Astrocyte (in vitro differentiated cells and primary cell): ENCODE data around the gene RNU5D-1. TPM values are rescaled to one million over a fixed set of nuclear protein-coding genes. Genes with fewer than 3 reads are reported as not detected.

Experiments
- DNase-seq: peaks from one replicate; pipeline ENCODE4 v3.0.0-alpha.2; 2010; ENCODE audit warnings: low read depth
- FAIRE-seq: peaks from 2 replicates; lab custom pipeline; 2011; peaks lifted over from hg19 to GRCh38; lab: Jason Lieb, UNC
- H2AFZ ChIP-seq: 2 replicates; pipeline ENCODE4 v1.6.0; 2012; ENCODE audit warnings: low read depth, low read length, inconsistent platforms
- H3K27ac ChIP-seq: 2 replicates; pipeline ENCODE4 v1.5.1; 2011; ENCODE audit warnings: low read depth, low read length, inconsistent platforms
- H3K27me3 ChIP-seq: 2 replicates; pipeline ENCODE4 v1.6.0; 2011; ENCODE audit warnings: low read length, inconsistent platforms; ENCODE audit not compliant: insufficient read depth
- H3K36me3 ChIP-seq: 2 replicates; pipeline ENCODE4 v1.5.1; 2011; ENCODE audit warnings: low read length, inconsistent platforms; ENCODE audit not compliant: insufficient read depth
- H3K4me1 ChIP-seq: 2 replicates; pipeline ENCODE4 v1.5.1; 2011; ENCODE audit warnings: low read length, inconsistent platforms; ENCODE audit not compliant: insufficient read depth
- H3K4me2 ChIP-seq: 2 replicates; pipeline ENCODE4 v1.6.0; 2012; ENCODE audit warnings: low read length, inconsistent platforms
- H3K4me3 ChIP-seq: 2 replicates; pipeline ENCODE4 v1.5.1; 2011; ENCODE audit warnings: low read depth, mild to moderate bottlenecking, low read length, inconsistent platforms; ENCODE audit not compliant: insufficient read depth
- H3K79me2 ChIP-seq: 2 replicates; pipeline ENCODE4 v1.6.0; 2012; ENCODE audit warnings: mild to moderate bottlenecking, low read length, inconsistent platforms; ENCODE audit not compliant: insufficient read depth
- H3K9ac ChIP-seq: 2 replicates; pipeline ENCODE4 v1.6.0; 2012; ENCODE audit warnings: mild to moderate bottlenecking, low read length, inconsistent platforms
- H3K9me3 ChIP-seq: 2 replicates; pipeline ENCODE4 v1.5.1; 2012; ENCODE audit warnings: low read depth, mild to moderate bottlenecking, low read length, inconsistent platforms; ENCODE audit not compliant: insufficient read depth
- H4K20me1 ChIP-seq: 2 replicates; pipeline ENCODE4 v1.6.0; 2012; ENCODE audit warnings: low read length, inconsistent platforms; ENCODE audit not compliant: insufficient read depth
- H3K27ac Mint-ChIP-seq: one replicate; pipeline ENCODE4 v1.8.0; 2021; ENCODE audit warnings: mild to moderate bottlenecking, mixed read lengths; ENCODE audit not compliant: unreplicated experiment
- H3K27me3 Mint-ChIP-seq: one replicate; pipeline ENCODE4 v1.8.0; 2021; ENCODE audit warnings: low read depth, mixed read lengths; ENCODE audit not compliant: unreplicated experiment
- H3K36me3 Mint-ChIP-seq: one replicate; pipeline ENCODE4 v1.8.0; 2021; ENCODE audit warnings: low read depth, mixed read lengths; ENCODE audit not compliant: unreplicated experiment
- H3K4me1 Mint-ChIP-seq: one replicate; pipeline ENCODE4 v1.8.0; 2021; ENCODE audit warnings: low read depth, mixed read lengths; ENCODE audit not compliant: unreplicated experiment
- H3K4me3 Mint-ChIP-seq: one replicate; pipeline ENCODE4 v1.8.0; 2021; ENCODE audit warnings: mild to moderate bottlenecking, moderate library complexity, mixed read lengths; ENCODE audit not compliant: unreplicated experiment
- H3K9me3 Mint-ChIP-seq: one replicate; pipeline ENCODE4 v1.8.0; 2021; ENCODE audit warnings: mild to moderate bottlenecking, mixed read lengths; ENCODE audit not compliant: unreplicated experiment
- EZH2 ChIP-seq: IDR thresholded peaks from 2 replicates; pipeline ENCODE4 v1.6.1; 2012; ENCODE audit warnings: mild to moderate bottlenecking, low read length, inconsistent platforms; ENCODE audit not compliant: insufficient read depth
- total RNA-seq: library from RNA; stranded (reverse); gene quantifications from 2 replicates; pipeline ENCODE4 v1.2.1, GENCODE V29; 2021
- TF ChIP-seq, protein P1 (sequence below): IDR thresholded peaks from 2 replicates; pipeline ENCODE4 v1.5.1; 2011; ENCODE audit warnings: low read depth, mild to moderate bottlenecking, inconsistent platforms, low read length, moderate library complexity; ENCODE audit not compliant: insufficient read depth

RNU5D-1 gene
- total RNA-seq, 1 donor from 2014 or later, result not detected

DNA sequence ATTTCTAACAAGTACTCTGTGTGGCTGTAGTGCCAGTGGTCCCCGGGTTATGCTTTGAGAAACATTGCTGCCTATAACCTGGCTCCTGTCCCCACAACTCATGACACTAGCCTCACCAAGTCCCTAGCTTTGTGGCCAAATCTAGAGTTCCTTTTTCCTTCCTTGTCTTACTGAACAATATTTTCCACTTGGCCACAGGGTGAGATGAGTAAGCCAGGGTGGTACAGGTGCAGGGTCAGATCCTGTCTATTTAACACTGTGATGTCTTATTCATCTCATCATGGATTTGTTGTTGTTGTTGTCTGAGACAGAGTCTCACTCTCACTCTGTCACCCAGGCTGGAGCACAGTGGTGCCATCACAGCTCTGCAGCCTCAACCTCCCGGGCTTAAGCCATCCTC, 37.8 kb downstream of the RNU5D-1 start:
- DNase-seq (no peak), FAIRE-seq (no peak)
- no peak overlapping the region for H3K9ac ChIP-seq
- no peak overlapping the region for H2AFZ ChIP-seq
- no peaks in the 10 kb centered on the region for H3K36me3 ChIP-seq
- peaks cover 9% of the 10 kb centered on the region for H3K27me3 ChIP-seq
- no peak overlapping the region for H3K4me3 ChIP-seq
- no peaks in the 10 kb centered on the region for H3K79me2 ChIP-seq
- TF ChIP-seq, protein P1, sequence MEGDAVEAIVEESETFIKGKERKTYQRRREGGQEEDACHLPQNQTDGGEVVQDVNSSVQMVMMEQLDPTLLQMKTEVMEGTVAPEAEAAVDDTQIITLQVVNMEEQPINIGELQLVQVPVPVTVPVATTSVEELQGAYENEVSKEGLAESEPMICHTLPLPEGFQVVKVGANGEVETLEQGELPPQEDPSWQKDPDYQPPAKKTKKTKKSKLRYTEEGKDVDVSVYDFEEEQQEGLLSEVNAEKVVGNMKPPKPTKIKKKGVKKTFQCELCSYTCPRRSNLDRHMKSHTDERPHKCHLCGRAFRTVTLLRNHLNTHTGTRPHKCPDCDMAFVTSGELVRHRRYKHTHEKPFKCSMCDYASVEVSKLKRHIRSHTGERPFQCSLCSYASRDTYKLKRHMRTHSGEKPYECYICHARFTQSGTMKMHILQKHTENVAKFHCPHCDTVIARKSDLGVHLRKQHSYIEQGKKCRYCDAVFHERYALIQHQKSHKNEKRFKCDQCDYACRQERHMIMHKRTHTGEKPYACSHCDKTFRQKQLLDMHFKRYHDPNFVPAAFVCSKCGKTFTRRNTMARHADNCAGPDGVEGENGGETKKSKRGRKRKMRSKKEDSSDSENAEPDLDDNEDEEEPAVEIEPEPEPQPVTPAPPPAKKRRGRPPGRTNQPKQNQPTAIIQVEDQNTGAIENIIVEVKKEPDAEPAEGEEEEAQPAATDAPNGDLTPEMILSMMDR, result no peak
- TF ChIP-seq EZH2, result no peak
- H3K9me3 Mint-ChIP-seq, result no peaks in the 10 kb centered on the region
- H3K4me1 ChIP-seq, result no peaks in the 10 kb centered on the region
- H3K27ac ChIP-seq, result no peak overlapping the region
- H4K20me1 ChIP-seq, result no peaks in the 10 kb centered on the region
- no peaks in the 10 kb centered on the region for H3K9me3 ChIP-seq
- peaks cover 6% of the 10 kb centered on the region for H3K27me3 Mint-ChIP-seq
- H3K4me1 Mint-ChIP-seq, result no peaks in the 10 kb centered on the region
- peaks cover 11% of the 10 kb centered on the region for H3K36me3 Mint-ChIP-seq
- H3K4me2 ChIP-seq, result no peak overlapping the region
- no peak overlapping the region for H3K27ac Mint-ChIP-seq
- no peak overlapping the region for H3K4me3 Mint-ChIP-seq

DNA sequence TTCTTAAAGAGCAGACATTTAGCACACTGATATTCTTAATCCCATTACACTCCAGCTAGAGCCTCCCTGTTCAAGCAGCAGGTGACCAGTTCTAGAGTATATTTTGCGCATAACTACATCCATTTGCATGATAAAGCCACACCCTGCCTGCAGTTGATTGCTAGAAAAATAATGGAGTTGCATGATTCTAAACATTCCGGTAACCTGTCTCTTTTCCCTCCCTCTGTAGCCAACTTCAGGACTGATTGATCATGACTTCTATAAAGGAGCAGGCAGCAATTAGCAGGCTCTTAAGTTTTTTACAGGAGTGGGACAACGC, 41.6 kb downstream of the RNU5D-1 start:
- TF ChIP-seq EZH2, result no peak
- TF ChIP-seq, protein P1, result no peak
- Histone ChIP-seq H3K27ac (no peak overlapping the region), H4K20me1 (no peaks in the 10 kb centered on the region)

DNA sequence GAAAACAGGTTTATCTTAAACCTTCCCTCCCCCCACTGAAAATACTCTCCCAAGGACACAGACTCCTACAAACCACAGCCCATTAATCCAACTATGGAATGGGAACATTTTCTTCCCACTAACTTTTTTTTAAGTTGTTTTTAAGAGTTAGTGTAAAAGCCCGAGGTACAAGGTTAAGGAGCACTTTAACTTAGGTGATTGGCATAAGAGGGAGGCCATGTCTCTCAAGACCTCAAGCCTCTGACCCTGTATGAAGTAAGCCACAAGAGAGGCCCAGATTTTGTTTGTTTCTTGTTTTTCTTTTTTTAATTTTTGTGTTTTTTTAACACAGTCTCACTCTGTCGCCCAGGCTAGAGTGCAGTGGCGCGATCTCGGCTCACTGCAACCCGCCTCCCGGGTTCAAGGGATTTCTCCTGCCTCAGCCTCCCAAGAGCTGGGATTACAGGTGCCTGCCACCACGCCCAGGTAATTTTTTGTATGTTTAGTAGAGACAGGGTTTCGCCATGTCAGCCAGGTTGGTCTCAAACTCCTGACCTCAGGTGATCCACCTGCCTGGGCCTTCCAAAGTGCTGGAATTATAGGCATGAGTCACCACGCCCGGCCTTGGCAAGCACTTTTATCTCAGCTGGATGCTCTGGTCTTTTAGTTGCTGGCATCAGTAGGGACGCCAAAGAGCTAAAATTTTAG, 42.1 kb downstream of the RNU5D-1 start:
- Histone ChIP-seq H3K4me1 (no peaks in the 10 kb centered on the region), H3K9me3 (no peaks in the 10 kb centered on the region), H4K20me1 (no peaks in the 10 kb centered on the region), H3K4me2 (no peak overlapping the region), H2AFZ (no peak overlapping the region), H3K27ac (no peak overlapping the region), H3K36me3 (no peaks in the 10 kb centered on the region), H3K9ac (no peak overlapping the region), H3K79me2 (no peaks in the 10 kb centered on the region), H3K27me3 (peaks cover 6% of the 10 kb centered on the region), H3K4me3 (no peak overlapping the region)
- Mint-ChIP-seq H3K4me1 (no peaks in the 10 kb centered on the region), H3K36me3 (peaks cover 8% of the 10 kb centered on the region), H3K27me3 (peaks cover 4% of the 10 kb centered on the region), H3K9me3 (no peaks in the 10 kb centered on the region), H3K27ac (no peak overlapping the region), H3K4me3 (no peak overlapping the region)
- FAIRE-seq (no peak), DNase-seq (no peak)
- TF ChIP-seq, protein P1, result no peak
- TF ChIP-seq EZH2, result no peak

More for the DNA sequence above, 41.6 kb downstream of the RNU5D-1 start:
- Mint-ChIP-seq H3K27me3 (peaks cover 4% of the 10 kb centered on the region), H3K4me3 (no peak overlapping the region), H3K9me3 (no peaks in the 10 kb centered on the region), H3K4me1 (no peaks in the 10 kb centered on the region), H3K27ac (no peak overlapping the region), H3K36me3 (peaks cover 8% of the 10 kb centered on the region)
- Histone ChIP-seq H3K79me2 (no peaks in the 10 kb centered on the region), H3K27me3 (peaks cover 6% of the 10 kb centered on the region), H3K36me3 (no peaks in the 10 kb centered on the region), H3K9me3 (no peaks in the 10 kb centered on the region), H3K9ac (no peak overlapping the region), H3K4me1 (no peaks in the 10 kb centered on the region), H2AFZ (no peak overlapping the region), H3K4me2 (no peak overlapping the region), H3K4me3 (no peak overlapping the region)
- DNase-seq, result no peak
- FAIRE-seq, result no peak
